Limb (tissue), 2 donors: Measurements from ENCODE around the gene SERPINB10.

Source experiments
- DNase-seq, 2 donors: peaks; one replicate each; pipeline ENCODE4 v3.0.0-alpha.2; 2016; ENCODE audit errors: extremely low spot score in 2 of 2

SERPINB10 gene

DNA sequence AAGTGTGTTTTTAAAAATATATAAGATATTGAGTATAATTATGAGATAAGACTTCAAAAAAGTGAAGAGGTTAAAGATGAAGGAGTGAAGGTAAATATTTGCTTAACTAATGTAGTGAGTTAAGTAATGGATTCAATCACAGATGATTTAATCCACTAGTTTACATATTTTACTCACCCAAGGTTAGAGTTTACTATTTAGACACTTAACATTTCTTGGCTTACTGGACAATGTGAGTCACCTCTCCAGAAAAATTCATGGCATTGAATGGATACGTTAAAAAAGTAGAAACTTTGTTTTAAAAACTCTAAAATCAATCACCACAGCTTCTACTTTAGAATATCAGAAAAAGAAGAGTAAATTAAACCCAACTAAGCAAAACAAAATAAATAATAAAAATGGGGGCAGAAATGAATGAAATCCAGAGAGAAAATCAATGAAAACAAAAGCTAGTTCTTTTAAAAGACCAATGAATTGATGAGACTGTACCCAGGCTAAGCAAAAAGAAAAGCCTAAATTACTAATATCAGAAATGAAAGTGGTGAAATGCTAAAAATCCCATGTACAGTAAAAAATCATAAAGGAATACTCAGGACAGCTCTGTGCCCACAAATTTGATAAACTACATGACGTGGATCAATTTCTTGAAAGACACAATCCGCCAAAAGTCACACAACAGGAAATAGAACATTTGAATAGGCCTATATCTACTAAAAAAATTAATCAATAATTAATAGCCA is 39.5 kb downstream of the SERPINB10 start:
- DNase-seq = no peak

GRCh38 chr18:63949068-63949737 is 41.4 kb downstream of the SERPINB10 start, which contains the start of gene HMSD:
HMSD (plus strand) TSS chr18:63949301; CDS start chr18:63953456, 4,155 bp downstream.
- DNase-seq = peak; percentile 16 to 63

DNA sequence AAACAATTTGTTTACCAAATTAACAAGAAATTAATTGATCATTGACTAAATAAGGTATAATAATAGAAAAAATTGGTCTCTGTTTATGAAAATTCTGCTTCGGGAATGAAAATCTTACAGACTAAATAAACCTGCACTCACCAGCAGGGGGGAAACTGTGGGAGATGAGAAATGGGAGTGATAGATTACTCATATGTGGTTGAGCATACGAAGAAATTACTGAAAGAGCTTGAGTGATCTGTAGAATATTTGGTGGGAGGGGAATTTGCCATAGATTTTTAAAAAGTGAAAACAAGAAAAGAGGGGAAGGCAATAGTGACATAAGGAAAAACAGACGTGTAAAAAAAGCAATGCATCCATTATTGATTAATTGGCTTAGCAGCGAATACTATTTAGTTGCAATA is 43.5 kb downstream of the SERPINB10 start:
- DNase-seq = no peak

- peak in 1 of 2 donors; percentile 37 for DNase-seq
These were observed 46.1 kb downstream of the SERPINB10 start for GRCh38 chr18:63953811-63954210.

- no peak for DNase-seq
These were observed 49.0 kb downstream of the SERPINB10 start for GRCh38 chr18:63956755-63957154.

DNA sequence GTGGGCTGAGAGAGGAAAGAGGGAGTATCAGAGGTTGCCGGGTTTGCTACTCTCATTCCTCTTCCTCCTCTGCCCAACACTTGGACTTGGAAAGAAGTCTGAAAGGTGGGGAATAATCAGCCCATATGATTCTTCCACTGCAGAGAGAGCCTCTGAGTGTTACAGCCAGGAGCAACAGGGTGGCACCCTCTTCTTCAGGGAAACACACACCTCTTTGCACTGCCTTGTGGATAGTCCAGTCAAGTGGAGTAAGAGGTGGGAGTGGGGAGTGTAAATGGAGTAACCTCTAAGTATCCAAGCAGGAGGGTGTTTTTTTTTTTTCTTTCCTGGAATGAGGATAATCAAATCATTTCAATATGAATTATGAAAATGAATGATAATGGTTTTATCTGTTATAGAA is 53.1 kb downstream of the SERPINB10 start:
- no peak for DNase-seq

DNA sequence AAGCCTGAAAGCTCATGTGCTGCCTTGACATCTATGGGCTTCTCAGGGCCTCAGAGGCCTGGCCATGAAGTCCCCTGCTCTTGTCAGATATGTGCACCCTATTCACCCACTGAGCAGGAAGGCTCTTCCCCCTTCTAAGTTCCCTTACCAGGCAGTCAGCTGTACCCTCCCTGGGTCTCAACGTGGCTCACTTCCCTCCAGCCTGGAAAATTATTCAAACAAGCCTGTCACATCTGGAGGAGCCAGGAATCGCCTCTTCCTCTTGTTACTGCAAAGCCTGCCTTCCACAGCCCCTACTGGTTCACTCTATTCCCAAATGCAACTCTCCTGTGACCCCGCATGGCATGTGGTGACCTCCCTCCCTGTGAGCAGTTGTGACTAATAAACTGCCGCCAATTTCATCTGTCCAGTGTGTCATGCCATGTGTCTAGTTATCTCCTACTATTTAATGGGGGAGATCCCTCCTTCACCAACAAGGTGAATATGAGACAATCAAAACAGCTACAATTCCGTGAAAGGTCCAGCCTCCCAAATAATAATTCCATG is 53.8 kb downstream of the SERPINB10 start:
- no peak for DNase-seq

GRCh38 chr18:63962137-63962536 is 54.4 kb downstream of the SERPINB10 start:
- DNase-seq = no peak

DNA sequence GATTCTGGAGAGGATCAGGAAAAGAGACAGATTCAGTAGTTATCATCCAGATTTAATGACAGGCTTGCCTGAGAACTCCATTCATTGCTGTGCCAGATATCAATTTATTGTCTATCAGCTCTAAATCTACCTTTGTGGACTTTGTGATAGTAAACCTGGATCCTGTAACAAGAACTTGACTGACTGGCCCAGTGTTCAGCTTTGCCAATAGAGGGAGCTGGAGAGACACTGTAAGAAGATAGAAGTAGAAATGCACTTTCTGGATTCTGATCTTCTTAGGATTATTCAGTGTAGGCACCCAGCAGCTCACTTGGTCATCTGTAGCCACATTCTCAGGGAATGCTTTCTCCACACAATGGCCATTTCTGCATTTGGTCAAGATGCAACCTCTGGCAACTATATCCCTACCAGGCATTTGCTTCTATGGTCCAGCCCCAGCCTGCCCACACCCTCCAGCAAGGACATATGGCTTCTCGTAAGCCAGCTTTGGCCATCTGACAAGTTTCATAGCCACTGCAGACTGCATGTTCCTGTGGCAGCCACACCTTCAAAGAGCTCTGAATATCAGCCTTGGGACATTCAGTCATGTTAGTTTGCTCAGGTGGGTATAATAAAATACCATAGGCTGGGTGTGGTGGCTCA is 56.0 kb downstream of the SERPINB10 start:
- peak in 1 of 2 donors; percentile 21 for DNase-seq

GRCh38 chr18:63964908-63965307 is 57.1 kb downstream of the SERPINB10 start:
- no peak for DNase-seq

DNA sequence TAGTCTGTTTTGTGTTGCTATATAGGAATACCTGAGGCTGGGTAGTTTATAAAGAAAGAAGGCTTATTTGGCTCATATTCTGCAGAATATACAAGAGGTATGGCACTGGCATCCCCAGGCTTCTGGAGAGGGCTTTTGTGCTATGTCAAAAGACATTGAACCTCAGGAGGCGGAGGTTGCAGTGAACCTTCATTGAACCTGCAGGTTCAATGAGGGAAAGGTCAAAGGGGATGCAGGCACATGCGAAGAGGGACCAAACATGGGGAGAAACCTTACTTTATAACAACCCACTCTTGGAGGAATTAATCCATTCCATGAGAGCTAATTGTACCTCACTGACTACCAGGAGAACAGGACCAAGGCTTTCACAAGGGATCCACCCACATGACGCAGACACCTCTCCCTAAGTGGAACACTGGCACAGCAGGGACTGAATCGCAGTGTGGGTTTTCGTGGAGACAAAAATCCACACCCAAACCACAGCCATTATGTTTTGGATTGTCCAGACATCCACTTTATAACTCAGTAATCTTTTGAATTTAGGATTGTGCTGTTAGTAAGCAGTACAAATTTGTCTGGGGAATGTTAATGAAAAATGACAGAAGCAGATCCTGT is 58.1 kb downstream of the SERPINB10 start:
- no peak for DNase-seq

- peak; percentile 93 for DNase-seq
These were observed 62.4 kb downstream of the SERPINB10 start, which contains the start of gene SERPINB8 for GRCh38 chr18:63969942-63970808. SERPINB8 (plus strand) TSS chr18:63970081; CDS start chr18:63978309, 8,228 bp downstream.

DNA sequence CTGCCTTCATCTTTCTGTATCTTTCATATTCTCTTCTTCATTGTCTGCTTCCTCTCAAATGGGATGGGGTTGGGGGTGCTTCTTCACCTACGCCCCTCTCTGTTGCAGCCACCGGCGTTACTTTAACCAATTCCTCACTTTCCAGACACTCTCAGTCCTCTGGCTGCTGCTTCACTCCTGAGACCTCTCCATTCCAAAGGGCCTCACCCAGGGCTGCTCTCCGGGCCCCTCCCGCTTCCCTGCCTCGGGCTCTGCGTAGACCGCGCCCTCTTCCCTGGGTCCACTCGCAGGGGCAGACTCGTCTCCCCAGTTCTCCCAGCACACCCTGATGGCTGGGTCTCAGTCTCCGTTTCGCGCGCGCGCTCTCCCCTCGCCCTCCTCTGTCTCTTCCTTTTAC is 63.0 kb downstream of the SERPINB10 start:
- DNase-seq = peak; percentile 37 to 70

DNA sequence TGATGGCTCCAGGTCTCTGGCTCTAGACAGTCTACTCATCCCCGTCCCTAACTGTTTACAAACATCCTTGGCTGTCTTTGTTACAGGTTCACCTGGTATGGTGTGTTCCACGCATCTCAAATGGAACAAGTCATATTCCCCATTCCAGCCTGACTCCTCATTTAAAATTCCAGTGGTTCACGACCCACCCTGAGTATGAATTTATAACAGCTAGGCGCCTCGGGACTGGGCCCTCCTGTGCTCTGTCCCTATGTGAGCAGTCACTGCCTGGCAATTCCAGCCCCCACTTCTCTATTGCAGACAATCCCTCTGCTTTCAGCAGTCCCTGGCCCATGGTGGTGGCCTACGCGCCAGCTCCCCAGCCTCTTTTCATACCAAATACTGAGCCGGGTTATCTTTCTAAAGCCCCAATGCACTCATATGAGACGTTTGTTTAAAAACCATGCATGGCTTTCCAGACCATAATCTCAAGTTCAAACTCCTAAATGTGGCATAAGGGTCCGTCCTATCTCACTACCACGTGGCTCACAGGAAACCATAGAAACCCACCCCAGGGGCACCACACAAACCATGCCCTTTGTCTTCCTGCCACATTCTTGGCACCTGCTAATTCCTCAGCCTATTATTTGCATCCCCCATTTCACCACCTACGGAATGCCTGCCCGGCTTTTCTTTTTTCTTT is 63.7 kb downstream of the SERPINB10 start:
- DNase-seq = no peak

DNA sequence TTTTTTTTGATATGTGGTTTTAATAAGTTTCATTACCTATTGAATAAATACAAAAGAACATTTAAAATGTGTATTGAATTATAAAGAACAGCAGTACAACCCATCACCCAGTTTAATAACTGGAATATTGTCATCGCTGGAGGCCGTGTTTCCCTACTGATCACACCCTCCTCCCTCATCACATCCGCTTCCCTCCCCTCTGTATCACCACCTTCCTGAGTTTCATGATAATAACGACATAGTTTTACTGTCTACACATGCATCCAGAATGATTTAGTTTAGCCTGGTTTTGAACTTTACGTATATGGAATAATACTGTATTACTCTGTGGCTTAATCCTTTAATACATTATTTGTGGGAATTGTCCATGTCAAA is 64.2 kb downstream of the SERPINB10 start:
- DNase-seq = no peak

DNA sequence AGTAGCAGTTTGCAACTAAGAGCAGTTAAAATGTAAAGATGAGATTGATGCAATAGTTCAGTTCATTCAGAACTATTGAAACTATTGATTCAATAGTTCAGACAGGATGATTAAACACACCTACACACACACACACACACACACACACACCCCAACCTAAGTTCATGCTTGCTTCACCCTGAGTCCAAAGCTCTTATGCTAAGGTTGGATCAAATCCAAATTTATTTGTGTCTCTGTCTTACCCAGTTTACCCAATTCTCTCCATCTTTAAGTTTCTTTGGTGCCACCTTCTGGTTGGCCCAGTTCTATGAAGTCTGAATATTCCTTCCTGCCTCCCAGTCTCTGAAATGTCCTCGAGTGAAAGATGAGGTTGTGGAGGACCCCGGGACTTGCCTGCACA is 67.2 kb downstream of the SERPINB10 start:
- no peak for DNase-seq

DNA sequence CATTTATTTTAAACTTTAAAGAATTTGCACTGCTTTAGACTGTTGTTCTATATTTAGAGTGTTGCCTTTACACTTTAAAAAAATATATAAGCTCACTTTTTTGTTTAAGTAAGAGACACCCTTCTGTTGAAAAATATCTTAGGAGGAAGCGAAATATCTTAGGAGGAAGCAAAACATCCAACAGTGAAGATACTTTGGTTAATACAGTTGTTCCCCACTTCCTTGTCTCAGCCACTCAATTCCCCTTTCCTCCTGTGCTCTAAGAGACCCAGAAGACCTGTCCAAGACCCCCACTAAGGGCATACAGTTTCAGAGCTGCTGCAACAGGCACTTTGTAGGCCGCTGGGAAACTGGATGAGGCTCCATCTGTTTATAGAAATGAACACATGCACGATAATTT is 67.9 kb downstream of the SERPINB10 start:
- no peak for DNase-seq

DNA sequence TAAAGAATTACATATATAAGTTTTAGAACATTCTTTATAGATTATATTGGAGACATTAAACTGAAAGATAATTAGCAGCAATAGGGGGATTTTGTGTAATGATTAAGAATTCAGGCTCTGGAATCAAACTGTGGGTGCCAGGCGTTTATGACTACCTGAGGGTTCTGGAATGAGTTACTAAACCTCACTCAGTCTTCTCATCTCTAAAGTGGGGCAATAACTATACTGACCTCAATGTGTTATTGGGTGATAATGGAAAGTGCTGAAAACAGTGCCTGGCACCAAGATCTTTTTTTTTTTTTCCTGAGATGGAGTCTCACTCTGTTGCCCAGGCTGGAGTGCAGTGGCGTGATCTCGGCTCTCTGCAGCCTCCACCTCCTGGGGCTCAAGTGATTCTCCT is 69.3 kb downstream of the SERPINB10 start:
- DNase-seq = no peak

GRCh38 chr18:63979409-63979920 is 71.7 kb downstream of the SERPINB10 start:
- DNase-seq = peak; percentile 59 to 68

DNA sequence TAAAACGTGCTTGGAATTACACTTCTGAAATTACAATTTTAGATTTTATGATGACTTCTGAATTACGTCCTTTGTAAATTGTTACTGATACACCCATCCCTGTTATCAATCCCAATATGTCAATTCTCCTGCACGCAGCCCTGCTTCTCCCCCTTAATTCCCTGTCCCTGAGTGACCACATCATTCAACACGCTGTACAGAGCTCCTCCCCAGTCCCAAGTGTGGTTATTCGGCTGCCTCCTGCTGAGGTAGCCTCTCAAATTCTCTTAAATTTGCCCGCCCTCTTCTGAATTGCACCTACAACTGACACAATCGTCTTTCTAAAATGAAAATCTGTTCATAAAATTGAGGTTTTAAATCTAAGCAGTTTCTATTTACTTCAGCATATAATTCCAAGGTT is 72.3 kb downstream of the SERPINB10 start:
- DNase-seq = no peak
